GM21737 (cell line): ENCODE results near the gene GALNT13.

ENCODE experiments used
- ATAC-seq: cut with Tn5 transposase; IDR thresholded peaks from one replicate; pipeline ENCODE4 v1.9.1; 2021; ENCODE audit warnings: mild to moderate bottlenecking, moderate library complexity; ENCODE audit not compliant: unreplicated experiment

The GALNT13 gene

DNA sequence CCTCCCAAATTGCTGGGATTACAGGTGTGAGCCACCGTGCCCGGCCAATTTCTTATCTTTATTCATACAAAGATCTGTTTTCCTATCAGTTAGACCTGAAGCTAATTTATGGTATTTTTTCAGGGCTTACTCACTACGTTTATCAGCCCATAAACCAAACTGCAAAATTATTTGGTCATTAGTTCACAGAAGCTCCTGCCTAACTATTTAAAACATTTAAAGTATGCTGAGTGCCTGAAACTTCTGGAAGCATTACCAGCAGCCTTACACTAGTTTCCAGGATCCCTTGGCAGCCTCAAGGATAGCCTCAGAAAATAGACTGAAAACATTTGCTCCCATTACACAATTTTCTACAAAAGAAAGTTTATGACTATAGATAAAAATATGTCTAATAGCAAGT lies 68.8 kb downstream of the GALNT13 start:
- ATAC-seq, result no peak

GRCh38 chr2:153944800-153945199 lies 73.1 kb downstream of the GALNT13 start:
- ATAC-seq, result no peak

GRCh38 chr2:153946036-153946435 lies 74.3 kb downstream of the GALNT13 start:
- ATAC-seq, result no peak

DNA sequence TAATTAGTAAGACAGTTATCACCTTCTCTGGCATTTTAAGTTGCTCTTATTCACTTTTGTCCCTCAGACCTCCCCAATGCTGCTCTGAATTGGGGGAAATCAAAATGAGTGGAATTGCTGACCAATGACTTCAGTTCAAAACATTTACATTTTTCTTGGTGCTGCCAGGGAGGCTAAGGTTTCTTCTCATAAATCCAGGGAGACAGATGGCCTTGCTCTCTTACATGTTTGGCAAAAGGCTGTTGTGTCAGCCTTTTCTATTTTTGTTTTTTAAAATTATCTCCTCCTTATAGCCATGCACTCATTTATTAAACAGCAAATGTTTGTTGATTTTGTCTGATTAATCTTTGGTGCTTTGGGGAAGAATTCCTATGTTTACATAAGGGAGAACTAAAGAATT lies 82.0 kb downstream of the GALNT13 start:
- ATAC-seq, result no peak

GRCh38 chr2:153963256-153963655 lies 91.5 kb downstream of the GALNT13 start:
- no peak for ATAC-seq

GRCh38 chr2:153967248-153967973 lies 95.7 kb downstream of the GALNT13 start:
- ATAC-seq, result no peak

DNA sequence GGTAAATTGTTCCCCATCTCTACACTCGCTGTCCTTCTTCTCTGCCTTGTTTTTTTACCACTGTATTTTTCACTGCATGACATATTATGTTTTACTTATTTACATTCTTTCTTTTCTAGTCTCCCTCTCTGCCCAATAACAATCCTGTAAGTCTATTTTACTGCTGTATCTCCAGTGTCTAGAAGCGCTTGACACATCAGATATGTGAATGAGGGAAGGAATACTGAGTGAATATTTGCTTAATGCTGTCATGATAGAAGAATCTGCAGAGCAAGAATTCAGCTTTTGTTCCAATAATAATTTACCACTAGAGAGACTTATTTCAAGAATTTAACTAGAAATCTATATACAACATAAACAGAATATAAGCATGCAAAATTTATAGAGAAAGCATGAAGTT lies 99.5 kb downstream of the GALNT13 start:
- ATAC-seq, result no peak

DNA sequence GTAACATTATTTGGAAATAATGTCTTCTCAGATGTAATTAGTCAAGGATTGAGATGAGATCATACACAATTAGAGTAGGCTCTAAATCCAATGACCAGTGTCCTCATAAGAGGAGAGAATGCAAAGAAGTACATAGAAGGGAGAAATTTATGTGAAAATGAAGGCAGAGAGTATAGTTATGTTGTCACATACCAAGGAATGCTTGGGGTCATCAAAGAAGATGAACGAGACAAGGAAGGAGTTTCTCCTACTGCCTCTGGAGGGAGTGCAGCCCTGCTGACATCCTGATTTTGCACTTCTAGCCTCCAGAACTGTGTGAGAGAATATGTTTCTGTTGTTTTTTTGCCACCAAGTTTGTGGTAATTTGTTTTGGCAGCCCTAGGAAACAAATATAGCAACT lies 100.1 kb downstream of the GALNT13 start:
- ATAC-seq, result no peak

DNA sequence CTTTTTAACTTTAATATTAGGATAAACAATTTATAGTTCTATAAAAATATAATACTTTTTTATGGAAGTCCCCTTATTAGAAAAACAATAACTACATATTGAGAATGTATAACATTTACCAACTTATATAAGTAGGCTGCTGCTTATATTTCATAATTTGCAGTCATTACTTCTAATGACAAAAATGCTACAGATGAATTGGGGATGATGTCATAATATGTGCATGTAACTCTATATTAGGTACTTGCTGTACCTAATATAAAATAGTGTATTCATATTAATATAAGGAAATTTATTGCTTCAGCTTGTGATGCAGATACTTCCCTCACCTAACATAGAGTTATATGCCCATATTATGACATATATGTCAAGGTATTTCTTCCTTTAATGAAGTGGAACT lies 100.7 kb downstream of the GALNT13 start:
- ATAC-seq, result no peak

DNA sequence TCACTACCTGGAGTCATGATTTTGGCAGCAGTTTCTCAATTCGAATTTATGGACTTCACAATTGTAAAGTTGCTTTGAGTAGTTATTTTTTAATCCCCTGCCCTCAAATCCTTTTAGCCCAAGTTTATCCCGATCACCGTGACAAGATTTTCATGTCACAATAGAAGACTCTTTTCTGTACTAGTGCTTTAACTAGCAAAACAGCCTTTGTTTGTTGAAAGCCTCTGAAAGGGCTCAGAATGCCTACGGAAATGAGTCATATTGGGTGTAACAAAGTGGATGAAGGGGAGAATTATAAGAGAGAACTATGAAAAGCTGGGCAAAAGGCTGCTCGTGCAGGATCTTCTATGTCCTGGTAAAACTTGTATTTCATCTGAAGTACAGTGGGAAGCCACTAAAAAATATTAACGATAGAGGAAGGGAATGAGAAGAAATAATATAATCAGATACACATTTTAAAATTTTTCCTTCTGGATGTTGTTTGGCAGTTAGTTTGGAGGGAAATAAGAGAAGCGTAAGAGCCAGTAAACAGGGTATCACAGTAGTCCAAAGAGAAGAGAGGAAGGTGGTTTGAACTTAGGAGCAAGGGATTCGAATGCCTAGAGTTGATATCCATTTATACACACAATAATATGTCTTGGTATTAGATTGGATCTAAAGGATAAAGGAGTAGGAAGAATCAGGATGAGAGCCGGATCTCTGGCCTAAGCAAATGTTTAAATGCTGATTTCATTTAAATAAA lies 114.9 kb downstream of the GALNT13 start:
- ATAC-seq, result no peak

DNA sequence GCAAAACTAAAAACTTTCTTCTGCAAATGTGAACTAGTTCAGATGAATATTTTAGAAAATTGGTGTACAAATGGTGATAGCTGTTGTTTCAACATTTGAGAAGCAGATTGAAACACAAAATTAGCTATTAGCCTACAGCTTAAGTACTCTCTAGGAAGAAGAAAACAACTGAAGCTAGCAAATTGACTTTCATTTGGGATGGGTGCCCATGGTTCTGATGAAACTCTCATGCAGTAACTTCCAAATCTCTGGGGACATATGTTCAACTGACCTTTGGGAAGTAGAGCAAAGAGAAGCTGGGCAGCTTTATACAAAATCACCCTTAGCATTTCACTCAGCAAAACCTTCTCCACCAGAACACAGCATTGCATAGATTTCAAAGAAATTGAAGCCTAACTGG lies 119.0 kb downstream of the GALNT13 start:
- no peak for ATAC-seq

GRCh38 chr2:154013514-154013913 lies 141.8 kb downstream of the GALNT13 start:
- ATAC-seq, result no peak

- no peak for ATAC-seq
Measured at GRCh38 chr2:154015233-154015632, 143.5 kb downstream of the GALNT13 start.

- ATAC-seq, result no peak
Measured at GRCh38 chr2:154029504-154029903, 157.8 kb downstream of the GALNT13 start.

- no peak for ATAC-seq
Measured at GRCh38 chr2:154032220-154032619, 160.5 kb downstream of the GALNT13 start.

GRCh38 chr2:154046493-154046892 lies 174.8 kb downstream of the GALNT13 start:
- no peak for ATAC-seq

DNA sequence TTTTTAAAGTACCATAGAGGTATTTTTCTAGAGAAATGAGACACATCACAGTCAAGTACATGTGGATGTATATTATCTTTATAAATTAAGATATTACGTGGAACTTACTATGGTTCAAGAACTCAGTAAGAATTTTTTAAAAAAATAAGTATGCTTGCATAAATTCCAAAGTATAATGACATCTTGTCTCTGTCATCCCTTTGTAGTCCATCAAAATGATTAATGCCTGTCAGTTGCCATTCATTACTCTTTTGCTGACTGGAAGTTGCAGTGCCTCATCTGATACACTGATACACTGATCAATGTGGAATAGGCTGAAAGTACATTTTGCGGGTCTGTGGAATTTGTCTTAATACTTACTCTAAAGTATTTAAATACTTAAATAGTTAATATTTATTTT lies 177.2 kb downstream of the GALNT13 start:
- no peak for ATAC-seq

- no peak for ATAC-seq
Measured at GRCh38 chr2:154049561-154049960, 177.8 kb downstream of the GALNT13 start.

DNA sequence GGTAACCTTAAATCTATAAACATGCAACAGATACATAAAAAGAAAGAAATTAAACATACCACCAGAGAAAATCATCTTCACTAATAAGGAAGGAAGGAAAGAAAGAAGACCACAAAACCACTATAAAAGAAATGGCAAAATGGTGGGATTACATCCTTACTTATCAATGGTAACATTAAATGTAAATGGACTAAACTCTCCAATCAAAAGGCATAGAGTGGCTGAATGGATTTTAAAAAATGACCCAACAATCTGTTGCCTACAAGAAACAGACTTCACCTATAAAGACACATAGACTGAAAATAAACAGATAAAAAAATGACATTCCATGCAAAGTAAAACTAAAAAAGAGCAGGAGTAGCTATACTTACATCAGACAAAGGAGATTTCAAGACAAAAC lies 195.4 kb downstream of the GALNT13 start:
- no peak for ATAC-seq

DNA sequence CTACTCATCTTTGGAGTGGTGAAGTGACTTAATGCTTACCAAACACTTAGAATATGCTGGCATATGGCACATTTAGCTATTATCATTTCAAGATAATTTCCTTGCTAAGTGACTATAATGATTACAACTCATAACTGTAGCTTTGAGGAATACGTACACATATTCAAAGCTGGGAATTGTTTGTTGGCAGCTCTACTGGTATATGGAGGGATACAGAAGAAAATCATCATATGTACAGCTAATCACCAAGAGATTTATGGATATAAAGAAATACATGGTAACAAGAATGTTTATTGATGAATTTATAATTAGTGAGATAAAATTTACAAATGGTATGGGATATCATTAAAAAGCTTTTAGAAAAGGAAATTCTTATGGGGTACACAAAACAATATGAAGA lies 207.2 kb downstream of the GALNT13 start:
- no peak for ATAC-seq

DNA sequence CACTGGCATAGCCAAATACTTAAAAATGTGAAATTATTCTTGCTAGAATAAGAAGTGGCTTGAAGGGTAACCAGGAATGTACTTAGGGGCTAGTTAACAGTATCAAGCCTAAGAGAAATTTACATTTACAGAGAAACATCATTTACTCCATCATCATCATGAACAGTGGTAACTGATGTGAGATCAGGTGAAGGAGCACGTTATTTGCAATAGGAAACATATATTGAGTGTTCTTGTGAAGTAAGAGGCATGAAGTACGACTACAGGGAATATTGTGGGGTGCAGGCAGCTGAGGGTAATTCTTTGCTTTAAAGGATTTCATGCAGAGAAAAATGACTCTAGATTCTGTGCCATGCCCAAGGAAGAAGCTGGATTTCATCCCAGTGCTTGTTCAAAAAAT lies 220.8 kb downstream of the GALNT13 start:
- ATAC-seq, result no peak

- no peak for ATAC-seq
Measured at GRCh38 chr2:154093856-154094255, 222.1 kb downstream of the GALNT13 start.
